ENCODE measurements around the gene PJA1. TPM values are rescaled to one million over a fixed set of nuclear protein-coding genes. Genes with fewer than 3 reads are reported as not detected.

PJA1 gene
- total RNA-seq, 2 donors from 2014 or later, result 32.0 to 32.6 TPM

- Mint-ChIP-seq H3K4me3 (no peak overlapping the region), H3K27ac (no peak overlapping the region), H3K27me3 (ENCODE audit: insufficient read depth) (peaks cover 4% of the 10 kb centered on the region), H3K9me3 (peaks cover 71% of the 10 kb centered on the region), H3K36me3 (ENCODE audit: low read depth) (no peaks in the 10 kb centered on the region), H3K4me1 (no peaks in the 10 kb centered on the region)
- Histone ChIP-seq H3K4me3 (ENCODE audit: low read length) (no peak overlapping the region), H3K9me3 (ENCODE audit: control insufficient read depth, low read length) (no peaks in the 10 kb centered on the region), H3K27ac (ENCODE audit: low read depth, low read length) (no peak overlapping the region), H3K27me3 (ENCODE audit: control insufficient read depth, insufficient read depth, low read length, poor library complexity, severe bottlenecking) (no peaks in the 10 kb centered on the region), H3K4me1 (ENCODE audit: control insufficient read depth, insufficient read depth, low read length) (no peaks in the 10 kb centered on the region), H3K9ac (ENCODE audit: extremely low read depth, low read length, poor library complexity, severe bottlenecking) (no peak overlapping the region), H3K36me3 (ENCODE audit: control insufficient read depth, insufficient read depth, low read length) (no peaks in the 10 kb centered on the region)
- DNase-seq, result no peak
- WGBS, 2 experiments (ENCODE audit: insufficient coverage in 1 of 2, insufficient read length in 1 of 2), result 90% methylated on average over 3 of the region's 3 CpGs; no CpG with 5 or more reads in 1 of the 2 experiments
- TF ChIP-seq CTCF (conservative IDR thresholded peaks at IDR 0.05), result no peak
Observed at GRCh38 chrX:69210581-69210980, 45.3 kb upstream of the PJA1 start.

GRCh38 chrX:69207216-69207615 lies 42.0 kb upstream of the PJA1 start:
- H3K4me3 Mint-ChIP-seq, result no peak overlapping the region
- Histone ChIP-seq H3K4me1 (ENCODE audit: control insufficient read depth, insufficient read depth, low read length) (no peaks in the 10 kb centered on the region), H3K9me3 (ENCODE audit: control insufficient read depth, low read length) (no peaks in the 10 kb centered on the region), H3K36me3 (ENCODE audit: control insufficient read depth, insufficient read depth, low read length) (no peaks in the 10 kb centered on the region), H3K27me3 (ENCODE audit: control insufficient read depth, insufficient read depth, low read length, poor library complexity, severe bottlenecking) (no peaks in the 10 kb centered on the region), H3K4me3 (ENCODE audit: low read length) (no peak overlapping the region), H3K27ac (ENCODE audit: low read depth, low read length) (no peak overlapping the region), H3K9ac (ENCODE audit: extremely low read depth, low read length, poor library complexity, severe bottlenecking) (no peak overlapping the region)
- DNase-seq, result no peak
- no peaks in the 10 kb centered on the region for H3K36me3 Mint-ChIP-seq (ENCODE audit: low read depth)
- no peak for TF ChIP-seq CTCF (conservative IDR thresholded peaks at IDR 0.05)
- 79% methylated on average over 3 of the region's 3 CpGs; no CpG with 5 or more reads in 1 of the 2 experiments for WGBS, 2 experiments (ENCODE audit: insufficient coverage in 1 of 2, insufficient read length in 1 of 2)
- peaks cover 70% of the 10 kb centered on the region for H3K9me3 Mint-ChIP-seq
- H3K27me3 Mint-ChIP-seq (ENCODE audit: insufficient read depth), result peaks cover 4% of the 10 kb centered on the region
- no peaks in the 10 kb centered on the region for H3K4me1 Mint-ChIP-seq
- no peak overlapping the region for H3K27ac Mint-ChIP-seq

- H3K27ac ChIP-seq (ENCODE audit: low read depth, low read length), result no peak overlapping the region
- no peaks in the 10 kb centered on the region for H3K36me3 ChIP-seq (ENCODE audit: control insufficient read depth, insufficient read depth, low read length)
- TF ChIP-seq CTCF (conservative IDR thresholded peaks at IDR 0.05), result no peak
- H3K9me3 ChIP-seq (ENCODE audit: control insufficient read depth, low read length), result no peaks in the 10 kb centered on the region
- no peak overlapping the region for H3K27ac Mint-ChIP-seq
- H3K36me3 Mint-ChIP-seq (ENCODE audit: low read depth), result no peaks in the 10 kb centered on the region
- no peak for DNase-seq
- H3K9me3 Mint-ChIP-seq, result peaks cover 63% of the 10 kb centered on the region
- H3K9ac ChIP-seq (ENCODE audit: extremely low read depth, low read length, poor library complexity, severe bottlenecking), result no peak overlapping the region
- no peak overlapping the region for H3K4me3 ChIP-seq (ENCODE audit: low read length)
- no peaks in the 10 kb centered on the region for H3K4me1 Mint-ChIP-seq
- 80 to 89% methylated on average over 1 to 4 of the region's 4 CpGs for WGBS, 2 experiments (ENCODE audit: insufficient coverage in 1 of 2, insufficient read length in 1 of 2)
- H3K27me3 Mint-ChIP-seq (ENCODE audit: insufficient read depth), result peaks cover 2% of the 10 kb centered on the region
- no peak overlapping the region for H3K4me3 Mint-ChIP-seq
- H3K4me1 ChIP-seq (ENCODE audit: control insufficient read depth, insufficient read depth, low read length), result no peaks in the 10 kb centered on the region
- H3K27me3 ChIP-seq (ENCODE audit: control insufficient read depth, insufficient read depth, low read length, poor library complexity, severe bottlenecking), result no peaks in the 10 kb centered on the region
Observed at GRCh38 chrX:69203638-69204037, 38.4 kb upstream of the PJA1 start.

Measured in endodermal cell (in vitro differentiated cells).